GM12892 (cell line): ENCODE data around the gene PRRG3.
"Not testable (repeated sequence)": the region's sequence is repeated elsewhere in the genome, so short reads cannot be mapped to it uniquely, and the experiment has no call there.

ENCODE experiments used
- POLR2A ChIP-seq: IDR thresholded peaks from 2 replicates; pipeline ENCODE4 v1.6.1; 2011; ENCODE audit warnings: low read depth, low read length, control low read depth
- POLR2AphosphoS5 ChIP-seq: IDR thresholded peaks from 2 replicates; pipeline ENCODE4 v1.6.1; 2011; ENCODE audit warnings: low read depth, low read length, control low read depth
- TAF1 ChIP-seq: IDR thresholded peaks from 2 replicates; pipeline ENCODE4 v1.6.1; 2011; ENCODE audit warnings: low read depth, mild to moderate bottlenecking, control low read depth, low read length, borderline replicate concordance

- not testable (repeated sequence) for TF ChIP-seq POLR2A, TAF1, POLR2AphosphoS5
Measured at GRCh38 chrX:151697082-151697481, 1.8 kb downstream of the PRRG3 start.
